ENCODE data around the gene UBXN6. TPM values are rescaled to one million over a fixed set of nuclear protein-coding genes. Genes with fewer than 3 reads are reported as not detected.

The UBXN6 gene
- total RNA-seq, 1 donor from 2014 or later = 113 TPM

DNA sequence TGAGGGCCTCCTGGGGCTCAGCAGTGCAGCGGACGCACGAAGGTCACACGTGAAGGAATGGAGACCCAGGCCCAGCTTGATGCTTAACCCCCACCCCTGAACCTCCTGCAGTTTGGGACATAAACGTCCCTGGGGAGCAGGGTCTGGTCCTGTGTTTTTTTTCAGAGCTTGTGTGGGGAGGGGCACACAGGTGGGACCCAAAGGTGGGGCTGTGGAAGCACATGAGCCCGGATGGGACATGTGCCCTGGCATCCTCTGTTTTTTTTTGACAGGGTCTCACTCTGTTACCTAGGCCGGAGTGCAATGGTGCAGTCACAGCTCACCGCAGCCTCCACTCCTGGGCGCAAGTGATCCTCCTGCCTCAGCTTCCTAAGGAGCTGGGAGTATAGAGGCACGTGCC is 20.5 kb downstream of the UBXN6 start:
- TF ChIP-seq, protein P1, sequence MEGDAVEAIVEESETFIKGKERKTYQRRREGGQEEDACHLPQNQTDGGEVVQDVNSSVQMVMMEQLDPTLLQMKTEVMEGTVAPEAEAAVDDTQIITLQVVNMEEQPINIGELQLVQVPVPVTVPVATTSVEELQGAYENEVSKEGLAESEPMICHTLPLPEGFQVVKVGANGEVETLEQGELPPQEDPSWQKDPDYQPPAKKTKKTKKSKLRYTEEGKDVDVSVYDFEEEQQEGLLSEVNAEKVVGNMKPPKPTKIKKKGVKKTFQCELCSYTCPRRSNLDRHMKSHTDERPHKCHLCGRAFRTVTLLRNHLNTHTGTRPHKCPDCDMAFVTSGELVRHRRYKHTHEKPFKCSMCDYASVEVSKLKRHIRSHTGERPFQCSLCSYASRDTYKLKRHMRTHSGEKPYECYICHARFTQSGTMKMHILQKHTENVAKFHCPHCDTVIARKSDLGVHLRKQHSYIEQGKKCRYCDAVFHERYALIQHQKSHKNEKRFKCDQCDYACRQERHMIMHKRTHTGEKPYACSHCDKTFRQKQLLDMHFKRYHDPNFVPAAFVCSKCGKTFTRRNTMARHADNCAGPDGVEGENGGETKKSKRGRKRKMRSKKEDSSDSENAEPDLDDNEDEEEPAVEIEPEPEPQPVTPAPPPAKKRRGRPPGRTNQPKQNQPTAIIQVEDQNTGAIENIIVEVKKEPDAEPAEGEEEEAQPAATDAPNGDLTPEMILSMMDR (IDR thresholded peaks at IDR 0.05) = no peak
- Histone ChIP-seq H3K9me3 (no peaks in the 10 kb centered on the region), H3K4me1 (no peaks in the 10 kb centered on the region), H3K27ac (no peak overlapping the region), H3K36me3 (peaks cover 7% of the 10 kb centered on the region), H3K27me3 (no peaks in the 10 kb centered on the region), H3K4me3 (no peak overlapping the region)
- DNase-seq (no peak), ATAC-seq (no peak)
- intact Hi-C loops (cut with DNase I) = no loop called here

DNA sequence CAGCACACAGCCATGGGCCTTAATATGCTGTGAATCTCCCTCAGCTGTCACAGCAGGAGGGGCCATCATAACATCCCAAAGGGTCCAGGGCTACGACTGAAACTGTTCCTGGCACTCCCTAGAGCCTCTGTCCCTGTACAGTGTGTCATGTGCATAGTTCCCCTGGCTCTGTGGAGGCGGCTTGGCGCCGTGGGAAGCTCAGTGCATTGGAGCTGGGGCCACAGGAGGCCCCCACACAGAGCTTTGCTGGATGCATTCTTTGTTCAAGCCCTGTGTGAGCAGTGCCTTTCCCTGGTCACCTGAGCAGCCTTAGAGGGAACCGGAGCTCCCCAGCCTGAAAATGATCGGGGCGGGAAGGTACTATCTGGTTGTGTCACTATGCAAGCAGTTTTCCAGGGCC is 21.4 kb downstream of the UBXN6 start:
- Histone ChIP-seq H3K27ac (no peak overlapping the region), H3K4me3 (no peak overlapping the region), H3K9me3 (no peaks in the 10 kb centered on the region), H3K36me3 (peaks cover 7% of the 10 kb centered on the region), H3K4me1 (no peaks in the 10 kb centered on the region), H3K27me3 (no peaks in the 10 kb centered on the region)
- intact Hi-C loops (cut with DNase I) = no loop called here
- ATAC-seq = no peak
- TF ChIP-seq, protein P1 (IDR thresholded peaks at IDR 0.05) = no peak
- no peak for DNase-seq

DNA sequence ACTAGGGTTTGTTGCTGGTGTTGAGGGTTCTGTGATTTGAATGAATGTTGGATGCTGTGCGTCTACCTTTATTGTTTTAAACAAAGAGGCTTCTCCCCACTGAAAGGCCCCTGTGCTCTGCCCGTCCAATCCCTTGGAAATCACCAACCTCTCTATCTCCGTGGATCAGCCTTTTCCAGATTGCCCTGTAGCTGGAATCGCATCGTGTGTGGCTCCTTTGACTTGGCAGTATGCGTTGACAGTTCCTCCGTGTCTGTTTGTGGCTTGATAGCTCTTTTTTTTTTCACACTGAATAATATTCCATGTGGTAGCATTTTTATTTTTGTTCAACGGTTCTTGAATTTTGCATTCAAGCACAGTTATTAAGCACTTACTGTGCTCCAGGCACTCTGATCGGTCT is 23.2 kb downstream of the UBXN6 start:
- H3K4me1 ChIP-seq = no peaks in the 10 kb centered on the region
- H3K36me3 ChIP-seq = peaks cover 7% of the 10 kb centered on the region
- no peak overlapping the region for H3K4me3 ChIP-seq
- H3K27me3 ChIP-seq = no peaks in the 10 kb centered on the region
- TF ChIP-seq, protein P1 (IDR thresholded peaks at IDR 0.05) = no peak
- DNase-seq = no peak
- intact Hi-C loops (cut with DNase I) = no loop called here
- no peaks in the 10 kb centered on the region for H3K9me3 ChIP-seq
- no peak for ATAC-seq
- H3K27ac ChIP-seq = no peak overlapping the region

DNA sequence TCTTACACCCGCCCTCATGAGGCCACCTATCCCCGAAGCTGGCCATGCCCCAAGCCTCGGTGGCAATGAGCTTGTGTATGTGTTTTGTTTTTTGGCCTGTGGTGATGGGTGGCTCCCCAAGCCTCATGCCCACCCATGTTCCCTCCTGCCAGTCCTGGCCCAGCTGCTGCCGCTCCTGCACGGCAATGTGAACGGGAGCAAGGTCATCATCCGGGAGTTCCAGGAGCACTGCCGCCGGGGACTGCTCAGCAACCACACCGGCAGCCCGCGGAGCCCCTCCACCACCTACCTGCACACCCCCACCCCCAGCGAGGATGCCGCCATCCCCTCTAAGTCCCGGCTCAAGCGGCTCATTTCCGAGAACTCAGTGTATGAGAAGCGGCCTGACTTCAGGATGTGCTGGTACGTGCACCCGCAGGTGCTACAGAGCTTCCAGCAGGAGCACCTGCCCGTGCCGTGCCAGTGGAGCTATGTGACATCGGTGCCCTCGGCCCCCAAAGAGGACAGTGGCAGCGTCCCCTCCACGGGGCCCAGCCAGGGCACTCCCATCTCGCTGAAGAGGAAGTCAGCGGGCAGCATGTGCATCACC is 24.6 kb downstream of the UBXN6 start:
- H3K9me3 ChIP-seq = no peaks in the 10 kb centered on the region
- no peak for DNase-seq
- ATAC-seq = no peak
- TF ChIP-seq, protein P1 (IDR thresholded peaks at IDR 0.05) = no peak
- H3K4me1 ChIP-seq = no peaks in the 10 kb centered on the region
- no peaks in the 10 kb centered on the region for H3K27me3 ChIP-seq
- H3K4me3 ChIP-seq = no peak overlapping the region
- peaks cover 7% of the 10 kb centered on the region for H3K36me3 ChIP-seq
- intact Hi-C loops (cut with DNase I) = no loop called here
- no peak overlapping the region for H3K27ac ChIP-seq

DNA sequence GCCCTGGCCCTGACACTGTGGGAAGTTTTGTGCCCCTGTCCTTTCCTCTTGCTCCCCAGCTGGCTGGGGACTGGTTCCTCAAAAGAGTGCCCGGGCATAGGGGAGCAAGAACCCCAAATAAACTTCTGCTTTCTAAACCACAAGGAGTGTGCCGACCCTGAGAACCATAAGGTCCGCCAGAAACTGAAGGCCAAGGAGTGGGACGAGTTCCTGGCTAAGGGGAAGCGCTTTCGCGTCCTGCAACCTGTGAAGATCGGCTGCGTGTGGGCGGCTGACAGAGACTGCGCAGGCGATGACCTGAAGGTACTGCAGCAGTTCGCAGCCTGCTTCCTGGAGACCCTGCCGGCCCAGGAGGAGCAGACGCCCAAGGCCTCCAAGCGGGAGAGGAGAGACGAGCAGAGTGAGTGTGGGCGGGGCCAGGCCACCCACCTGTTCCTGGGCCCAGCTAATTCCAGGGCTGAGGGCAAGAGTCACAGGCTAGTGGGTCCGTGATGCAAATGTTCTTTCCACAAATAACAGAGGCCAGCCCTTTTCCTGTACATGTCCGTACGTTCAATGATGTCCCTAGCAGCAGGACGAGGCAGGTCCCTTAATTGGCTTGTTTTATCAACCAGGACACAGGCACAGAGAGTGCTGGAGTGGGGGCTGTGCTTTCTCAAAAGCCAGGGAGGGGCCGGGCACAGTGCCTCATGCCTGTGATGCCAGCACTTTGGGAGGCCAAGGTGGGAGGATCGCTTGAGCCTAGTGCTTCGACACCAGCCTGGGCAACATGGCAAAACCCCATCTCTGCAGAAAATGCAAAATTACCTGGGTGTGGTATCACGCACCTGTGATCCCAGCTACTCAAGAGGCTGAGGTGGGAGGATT is 25.6 kb downstream of the UBXN6 start:
- Histone ChIP-seq H3K36me3 (peaks cover 7% of the 10 kb centered on the region), H3K27ac (no peak overlapping the region), H3K9me3 (no peaks in the 10 kb centered on the region), H3K4me3 (no peak overlapping the region), H3K27me3 (no peaks in the 10 kb centered on the region), H3K4me1 (no peaks in the 10 kb centered on the region)
- intact Hi-C loops (cut with DNase I) = no loop called here
- ATAC-seq (peak; percentile 85), DNase-seq (peak; percentile 83)
- TF ChIP-seq, protein P1 (IDR thresholded peaks at IDR 0.05) = no peak
